Activated CD4-positive, CD25-positive, alpha-beta regulatory T cell treated with anti-CD3 and anti-CD28 coated beads, Interleukin-2, amount 50 U/mL, for 24 hours (primary cell): ENCODE results near the gene ASCL1.

Source experiments
- ATAC-seq, 2 donors: fragments of 150-1000 bp; cut with Tn5 transposase; one replicate each; pipeline ENCODE4 v1.10.0; 2021; ENCODE audit warnings: mild to moderate bottlenecking in 1 of 2, moderate library complexity in 1 of 2

The ASCL1 gene

DNA sequence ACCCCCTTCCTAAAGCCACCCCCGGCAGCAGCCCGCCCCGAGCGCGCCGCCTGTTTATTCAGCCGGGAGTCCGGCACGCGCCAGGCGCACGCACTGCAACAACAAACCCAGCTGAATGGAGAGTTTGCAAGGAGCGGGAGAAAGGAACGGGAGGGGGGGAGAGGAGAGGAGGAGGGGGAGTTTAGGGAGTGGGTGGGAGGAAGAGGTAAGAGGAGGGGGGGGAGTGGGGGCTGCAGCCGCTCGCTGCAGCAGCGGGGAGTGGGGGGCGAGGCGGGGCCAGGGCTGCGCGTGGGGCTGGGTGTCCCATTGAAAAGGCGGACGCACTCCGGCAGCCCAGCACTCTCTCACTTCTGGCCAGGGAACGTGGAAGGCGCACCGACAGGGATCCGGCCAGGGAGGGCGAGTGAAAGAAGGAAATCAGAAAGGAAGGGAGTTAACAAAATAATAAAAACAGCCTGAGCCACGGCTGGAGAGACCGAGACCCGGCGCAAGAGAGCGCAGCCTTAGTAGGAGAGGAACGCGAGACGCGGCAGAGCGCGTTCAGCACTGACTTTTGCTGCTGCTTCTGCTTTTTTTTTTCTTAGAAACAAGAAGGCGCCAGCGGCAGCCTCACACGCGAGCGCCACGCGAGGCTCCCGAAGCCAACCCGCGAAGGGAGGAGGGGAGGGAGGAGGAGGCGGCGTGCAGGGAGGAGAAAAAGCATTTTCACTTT, at the start of gene ASCL1:
ASCL1 (plus strand) TSS at position 336 of the 712 bp plus-strand sequence. CDS start 571 bp downstream, outside the sequence.
- ATAC-seq = no peak

DNA sequence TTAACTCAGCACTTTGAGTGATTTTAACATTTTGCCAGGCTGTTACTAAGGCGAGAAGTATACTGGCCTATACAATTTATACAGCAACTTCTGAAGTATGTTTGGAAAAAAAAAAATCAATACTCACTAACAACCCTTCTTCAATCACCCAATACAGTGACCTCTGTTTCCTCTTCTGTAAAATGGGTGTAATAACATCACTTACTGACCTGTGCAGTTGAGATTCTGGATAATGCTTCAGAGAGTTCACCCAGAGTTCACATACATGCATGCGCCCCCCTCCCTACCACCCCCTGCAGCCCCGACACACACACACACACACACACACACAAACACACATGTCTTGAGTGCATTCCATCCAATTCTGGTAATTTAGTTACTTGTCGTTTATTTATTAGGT, 49.6 kb upstream of the ASCL1 start:
- ATAC-seq = no peak

DNA sequence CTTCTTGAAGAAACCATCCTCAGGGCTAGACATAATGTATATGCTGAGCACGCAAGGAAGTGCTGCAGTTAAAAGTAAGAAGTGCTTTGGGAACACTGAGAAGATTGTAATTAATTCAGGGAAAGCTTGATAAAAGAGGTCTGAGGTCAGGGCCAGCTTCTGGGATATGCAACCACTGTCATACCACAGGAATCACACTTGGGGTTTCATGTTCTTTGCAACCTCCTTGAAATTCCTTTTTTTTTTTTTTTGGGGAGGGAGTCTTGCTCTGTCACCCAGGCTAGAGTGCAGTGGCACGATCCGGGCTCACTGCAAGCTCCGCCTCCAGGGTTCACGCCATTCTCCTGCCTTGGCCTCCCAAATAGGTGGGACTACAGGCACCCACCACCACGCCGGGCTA, 47.3 kb upstream of the ASCL1 start:
- no peak for ATAC-seq

DNA sequence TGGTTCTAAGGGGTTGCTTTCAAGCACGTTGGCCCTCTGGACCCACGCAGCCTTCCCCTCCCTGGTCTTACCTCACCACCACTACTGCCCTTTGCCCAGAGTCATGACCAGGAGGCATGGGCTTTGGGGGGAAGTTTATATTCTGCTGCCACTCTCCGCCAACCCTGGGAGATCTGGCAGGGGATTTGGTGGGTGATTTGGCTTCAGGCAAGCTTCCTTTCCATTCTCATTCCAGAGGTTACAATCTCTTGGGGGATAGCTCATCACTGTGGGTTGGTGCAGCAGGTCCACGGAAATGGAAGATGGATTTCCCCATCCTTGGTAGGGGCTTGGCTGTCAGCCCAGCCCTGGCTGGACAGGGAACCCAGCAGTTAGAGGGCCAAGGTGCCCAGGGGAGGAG, 46.7 kb upstream of the ASCL1 start:
- ATAC-seq = no peak

DNA sequence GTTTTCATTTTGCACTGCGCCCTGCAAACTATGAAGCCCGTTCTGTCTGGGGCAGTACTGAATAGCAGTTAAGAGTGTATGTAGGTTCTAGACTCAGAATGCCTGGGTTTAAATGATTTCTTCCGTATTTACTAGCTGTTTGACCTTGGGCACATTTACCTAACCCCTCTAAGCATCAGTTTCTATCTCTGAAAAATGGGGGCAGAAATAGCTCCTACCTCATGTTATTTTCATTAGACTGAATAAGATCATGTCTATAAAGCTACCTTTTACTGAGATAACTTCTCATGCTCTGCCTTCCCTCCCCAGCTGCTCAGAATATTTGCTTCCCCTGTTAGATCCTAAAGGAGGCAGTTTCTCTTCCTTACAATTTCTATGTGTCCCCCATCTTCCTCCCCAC, 46.2 kb upstream of the ASCL1 start:
- no peak for ATAC-seq

DNA sequence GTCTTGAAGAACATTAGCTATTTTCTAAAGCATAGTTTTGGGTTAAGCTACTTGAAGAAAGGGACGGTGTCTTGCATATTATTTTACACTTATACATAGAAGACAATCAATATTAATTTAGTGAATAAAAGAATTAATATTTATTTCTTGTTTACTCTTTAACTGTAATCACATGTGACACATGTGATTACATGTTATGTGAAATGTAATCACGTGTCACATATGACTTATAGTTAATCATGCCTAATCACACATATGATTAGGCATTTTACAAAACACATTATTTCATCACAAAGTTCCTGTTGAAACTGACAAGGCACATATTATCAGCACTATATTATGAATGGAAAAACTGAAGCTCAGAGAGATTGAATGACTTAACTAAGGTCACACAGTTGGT, 45.2 kb upstream of the ASCL1 start:
- no peak for ATAC-seq

DNA sequence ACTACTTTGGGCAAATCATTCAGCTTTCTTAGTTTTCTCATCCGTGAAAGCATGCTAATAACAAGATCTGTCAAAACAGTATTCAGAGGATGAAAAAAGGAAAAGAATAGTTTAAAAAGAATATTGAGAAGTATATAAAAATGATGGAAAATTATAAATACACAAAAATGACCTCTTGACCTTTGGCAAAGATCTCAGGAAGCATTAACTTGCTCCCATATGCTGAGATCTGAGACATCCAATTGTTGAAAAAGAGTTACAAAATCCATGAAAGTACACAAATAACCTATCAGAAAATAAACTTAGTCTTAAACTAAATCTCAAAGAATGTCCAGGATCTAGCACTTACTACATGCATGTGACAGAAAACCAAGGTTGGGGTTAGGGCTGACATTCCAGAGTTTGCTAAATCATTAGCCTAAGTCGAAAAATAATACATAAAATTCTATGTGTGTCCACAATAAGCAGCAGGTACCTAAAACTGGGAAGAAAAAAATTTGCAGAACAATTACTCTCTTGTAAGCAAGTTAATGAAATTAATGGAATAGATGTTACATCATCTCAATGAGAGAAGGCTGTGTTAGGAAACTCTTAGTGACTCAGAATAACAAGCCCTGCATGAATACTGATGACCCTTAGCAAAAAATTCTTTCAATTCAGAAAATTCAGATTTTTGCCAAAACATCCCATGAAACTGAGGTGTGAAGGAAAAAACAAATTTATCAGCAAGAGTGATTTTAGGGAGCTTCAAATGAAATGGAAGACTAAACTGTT, 43.8 kb upstream of the ASCL1 start:
- no peak for ATAC-seq

DNA sequence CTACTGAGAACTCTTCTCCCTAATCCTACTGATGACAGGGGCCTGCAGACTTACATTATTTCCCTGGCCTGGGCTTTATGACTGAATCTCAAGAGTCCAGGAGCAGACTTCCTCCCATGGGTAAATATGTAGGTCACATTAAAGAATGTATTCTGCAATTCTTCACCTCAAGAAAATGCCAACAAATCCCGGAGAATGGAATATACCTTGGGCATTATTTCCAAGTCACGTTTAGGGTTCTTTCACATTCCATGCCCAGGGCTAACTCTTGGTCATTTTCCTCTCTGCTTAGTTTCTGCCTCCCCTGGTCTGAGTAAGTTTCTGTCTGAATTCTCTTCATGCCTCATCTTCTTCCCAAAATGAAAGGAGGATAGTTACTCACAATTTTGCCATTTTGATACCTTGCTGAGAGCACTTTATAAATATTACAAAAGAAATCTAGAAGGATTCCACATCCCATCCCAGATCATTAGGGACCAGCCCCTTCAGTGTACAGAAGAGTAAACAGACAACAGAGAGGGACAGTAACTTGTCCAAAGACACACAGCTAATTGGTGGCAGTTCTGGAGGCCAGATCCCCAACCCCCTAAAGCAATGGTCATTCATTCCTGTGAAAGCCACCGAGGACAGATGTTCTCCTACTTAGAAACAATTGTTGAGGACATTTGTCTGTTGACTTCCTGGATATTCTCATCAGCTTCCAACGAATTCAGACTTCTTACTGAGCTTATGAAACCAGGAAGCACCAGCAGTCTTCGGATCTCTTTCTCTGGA, 41.0 kb upstream of the ASCL1 start:
- no peak for ATAC-seq

DNA sequence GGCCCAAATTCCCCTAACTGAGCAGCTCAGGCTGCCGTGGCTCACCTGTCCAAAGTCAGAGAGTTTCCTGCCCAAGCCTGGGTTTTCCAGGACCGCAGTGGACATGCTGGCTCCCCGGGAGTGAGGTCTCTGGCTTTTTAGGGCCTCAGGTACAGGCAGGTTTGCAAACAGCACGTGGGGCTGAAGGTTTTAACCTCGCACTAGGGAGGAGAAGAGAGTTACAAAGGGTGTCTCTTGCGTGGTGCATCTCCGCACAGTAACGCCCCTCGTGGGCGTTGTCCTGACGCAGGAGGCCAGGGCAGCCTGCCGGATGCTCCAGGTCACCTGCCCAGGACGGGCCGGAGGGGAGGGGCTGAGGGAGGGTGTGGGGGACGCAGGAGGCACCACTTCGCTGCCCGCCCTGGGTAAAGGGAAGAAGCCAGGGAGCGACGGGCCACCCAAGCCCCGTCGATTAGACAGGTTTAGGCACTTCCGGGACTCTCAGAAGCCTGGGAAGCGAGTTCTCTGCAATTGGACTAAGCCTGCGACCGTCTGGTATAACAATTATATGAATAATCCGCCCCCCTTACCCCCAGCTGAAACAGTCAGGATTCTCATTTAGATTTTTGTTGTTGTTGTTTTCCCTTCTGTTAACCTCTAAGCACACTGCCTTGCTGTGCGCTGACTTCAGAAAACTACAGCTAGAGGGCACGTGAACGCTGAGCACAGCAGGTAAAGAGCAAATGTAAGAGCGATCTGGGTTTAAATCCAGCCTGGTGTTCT, 40.3 kb upstream of the ASCL1 start, which contains the start of gene PAH:
PAH (minus strand) TSS at position 219 of the 762 bp plus-strand sequence; CDS start at position 105, 114 bp downstream.
- peak; percentile 33 to 41 for ATAC-seq

DNA sequence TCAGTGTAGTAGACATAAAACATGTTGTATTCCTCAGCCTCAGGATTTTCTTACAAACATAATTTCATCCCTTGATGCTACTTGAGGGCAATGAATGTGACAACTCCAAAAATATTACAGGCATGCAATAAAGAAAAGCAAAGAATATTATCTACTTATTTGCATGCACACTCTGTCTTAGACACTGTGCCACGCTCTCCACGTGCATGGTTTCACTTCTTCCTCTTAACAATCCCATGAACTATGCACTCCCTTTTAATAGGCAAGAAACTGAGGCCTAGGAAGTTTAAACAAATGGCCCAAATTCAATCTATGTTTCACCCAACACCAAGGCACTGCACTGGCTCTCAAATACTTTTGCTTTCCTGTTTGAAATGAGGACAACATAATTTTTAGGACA, 38.6 kb upstream of the ASCL1 start:
- no peak for ATAC-seq

DNA sequence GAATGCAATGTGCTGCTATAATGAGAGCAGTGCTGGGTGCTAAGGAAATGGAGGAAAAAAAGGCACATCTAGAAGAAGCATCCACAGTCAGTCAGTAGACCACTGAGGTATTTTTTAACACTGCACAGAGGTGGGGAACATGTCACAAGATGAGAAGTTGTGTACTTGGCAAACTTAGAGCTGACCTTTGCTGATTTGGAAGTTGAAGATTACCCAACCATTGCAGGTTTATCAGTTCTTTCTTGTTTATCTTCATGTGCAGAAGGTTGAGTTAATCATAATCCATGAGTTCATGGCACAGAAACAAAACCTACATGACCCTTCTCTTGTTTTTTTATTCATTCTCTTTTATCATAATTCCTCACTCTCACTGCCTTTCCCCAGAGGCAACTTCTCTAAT, 37.2 kb upstream of the ASCL1 start:
- ATAC-seq = no peak

DNA sequence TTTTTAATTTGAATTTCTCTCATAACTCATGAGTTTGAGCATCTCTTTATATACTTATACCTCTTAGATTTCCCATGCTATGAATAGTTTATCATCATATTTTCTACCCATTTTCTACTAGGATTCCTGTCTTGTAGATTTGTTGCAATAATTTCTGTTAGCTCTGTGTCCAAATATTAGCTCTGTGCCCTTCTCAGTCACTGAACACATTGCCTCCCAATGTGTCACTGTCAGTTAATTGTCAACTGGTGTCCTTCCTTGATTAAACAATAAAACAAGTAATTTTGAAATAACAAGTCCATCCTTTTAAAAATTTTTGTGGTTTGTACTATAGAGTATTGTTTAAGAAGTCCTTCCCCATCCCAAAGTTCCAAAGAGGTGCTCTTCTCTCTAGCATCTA, 36.2 kb upstream of the ASCL1 start:
- no peak for ATAC-seq

DNA sequence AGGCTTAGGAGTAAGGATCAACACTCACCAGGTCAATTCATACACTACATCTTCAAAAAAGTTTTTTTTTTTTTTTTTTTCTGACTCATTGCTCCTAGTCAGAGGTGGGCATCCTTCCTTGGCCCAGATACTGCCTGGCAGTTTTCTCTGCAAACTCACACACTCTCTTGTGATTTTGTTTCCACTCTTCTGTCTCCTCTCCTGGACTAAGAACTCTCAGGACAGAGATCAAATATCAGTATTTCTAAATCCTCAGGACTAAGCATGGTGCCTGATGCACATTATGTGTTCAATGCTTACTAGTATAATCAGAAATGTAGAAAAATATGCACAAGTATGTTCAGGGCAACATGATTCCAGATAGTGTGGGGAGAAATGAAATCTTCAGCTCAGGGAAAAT, 30.3 kb upstream of the ASCL1 start:
- no peak for ATAC-seq

DNA sequence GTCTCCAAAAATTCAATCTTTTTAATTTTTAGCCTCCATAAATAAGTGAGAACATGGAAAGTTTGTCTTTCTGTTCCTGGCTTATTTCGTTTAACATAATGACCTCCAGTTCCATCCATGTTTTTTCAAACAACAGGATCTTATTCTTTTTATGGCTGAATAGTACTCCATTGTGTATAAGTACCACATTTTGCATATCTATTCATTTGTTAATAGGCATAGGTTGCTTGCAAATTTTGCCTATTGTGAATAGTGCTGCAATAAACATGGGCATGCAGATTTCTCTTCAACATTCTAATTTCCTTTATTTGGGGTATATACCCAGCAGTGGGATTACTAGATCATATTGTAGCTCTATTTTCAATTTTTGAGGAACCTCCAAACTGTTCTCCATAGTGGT, 24.3 kb upstream of the ASCL1 start:
- no peak for ATAC-seq

DNA sequence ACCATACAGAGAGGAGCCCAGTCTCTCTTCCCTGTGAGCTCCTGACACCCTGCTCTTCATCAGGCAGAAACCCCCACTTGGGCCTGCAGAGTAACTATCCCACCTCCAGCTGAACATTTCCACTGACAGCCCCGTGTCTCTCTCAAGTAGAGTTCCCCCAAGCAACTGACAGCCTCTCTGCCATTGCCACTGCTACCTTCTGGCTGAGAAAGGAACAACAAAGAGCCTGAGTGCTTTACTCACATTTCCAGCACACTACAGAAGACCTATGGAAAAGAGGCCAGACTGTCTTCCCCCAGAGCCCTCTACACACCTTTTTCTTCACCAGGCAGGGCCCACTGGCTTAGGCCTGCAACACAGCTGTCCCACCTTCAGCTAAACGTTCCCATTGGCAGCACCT, 18.4 kb upstream of the ASCL1 start:
- no peak for ATAC-seq

DNA sequence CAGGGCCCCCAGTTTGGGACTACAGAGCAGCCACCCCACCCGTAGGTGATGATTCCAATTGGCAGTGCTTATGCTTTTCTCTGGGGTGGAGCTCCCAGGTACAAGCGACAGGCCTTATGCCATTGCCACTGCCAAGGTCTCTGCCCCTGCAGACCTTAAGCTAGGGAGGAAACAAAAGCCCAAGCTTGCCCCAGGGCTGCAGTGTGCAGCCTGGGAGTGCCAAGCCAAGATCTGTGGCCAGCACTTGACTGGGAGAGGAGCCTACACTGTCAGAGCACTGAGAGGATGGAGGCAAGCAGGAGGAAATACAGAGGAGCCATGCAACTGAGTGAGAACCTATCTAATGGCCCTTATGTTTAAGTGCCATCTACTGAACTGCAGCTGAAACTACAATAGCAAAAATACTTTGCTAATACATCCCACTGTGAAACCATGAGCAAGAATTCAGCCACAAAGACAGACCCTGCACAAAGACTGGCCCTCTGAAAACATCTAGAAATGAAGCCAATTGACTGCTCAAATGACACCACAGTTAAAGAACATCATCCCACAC, 17.7 kb upstream of the ASCL1 start:
- no peak for ATAC-seq

DNA sequence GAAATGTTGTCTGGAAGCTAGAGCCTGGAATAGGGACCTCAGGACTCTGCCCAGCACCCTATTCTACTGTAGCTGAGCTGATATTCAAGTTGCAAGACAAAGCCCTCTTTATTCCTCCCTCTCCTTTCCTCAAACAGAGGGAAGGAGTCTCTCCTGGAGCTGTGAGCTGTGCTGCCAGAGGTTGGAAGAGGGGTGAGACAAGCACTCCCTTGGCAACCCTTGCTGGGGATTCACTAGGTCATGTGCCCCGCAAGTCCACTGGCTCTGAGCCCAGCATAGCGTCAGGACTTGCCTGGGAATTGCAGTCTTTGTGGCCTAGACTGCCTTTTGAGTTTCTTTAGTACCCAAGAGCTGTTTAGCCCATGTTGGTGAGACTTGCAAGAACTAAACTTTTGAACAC, 11.4 kb upstream of the ASCL1 start:
- no peak for ATAC-seq

DNA sequence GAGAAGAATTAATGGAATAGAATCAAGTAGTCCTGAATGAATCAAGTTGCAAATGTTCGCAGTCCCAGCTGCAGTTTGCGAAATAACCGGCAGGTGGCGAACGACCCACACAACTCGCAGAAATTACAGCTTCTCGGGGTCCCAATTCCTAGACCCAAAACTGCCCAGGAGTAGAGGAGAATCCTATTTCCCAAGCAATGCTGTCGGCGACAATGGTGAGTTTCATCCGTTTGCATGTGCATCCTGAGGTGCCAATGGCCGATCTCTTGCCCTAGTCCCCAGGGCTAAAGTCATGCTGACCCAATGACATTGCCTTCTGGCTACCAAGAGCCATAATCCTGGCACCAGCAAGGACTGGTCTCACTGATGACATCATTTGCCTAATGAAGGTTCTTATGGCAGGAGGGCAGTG, 8.5 kb upstream of the ASCL1 start:
- no peak for ATAC-seq

DNA sequence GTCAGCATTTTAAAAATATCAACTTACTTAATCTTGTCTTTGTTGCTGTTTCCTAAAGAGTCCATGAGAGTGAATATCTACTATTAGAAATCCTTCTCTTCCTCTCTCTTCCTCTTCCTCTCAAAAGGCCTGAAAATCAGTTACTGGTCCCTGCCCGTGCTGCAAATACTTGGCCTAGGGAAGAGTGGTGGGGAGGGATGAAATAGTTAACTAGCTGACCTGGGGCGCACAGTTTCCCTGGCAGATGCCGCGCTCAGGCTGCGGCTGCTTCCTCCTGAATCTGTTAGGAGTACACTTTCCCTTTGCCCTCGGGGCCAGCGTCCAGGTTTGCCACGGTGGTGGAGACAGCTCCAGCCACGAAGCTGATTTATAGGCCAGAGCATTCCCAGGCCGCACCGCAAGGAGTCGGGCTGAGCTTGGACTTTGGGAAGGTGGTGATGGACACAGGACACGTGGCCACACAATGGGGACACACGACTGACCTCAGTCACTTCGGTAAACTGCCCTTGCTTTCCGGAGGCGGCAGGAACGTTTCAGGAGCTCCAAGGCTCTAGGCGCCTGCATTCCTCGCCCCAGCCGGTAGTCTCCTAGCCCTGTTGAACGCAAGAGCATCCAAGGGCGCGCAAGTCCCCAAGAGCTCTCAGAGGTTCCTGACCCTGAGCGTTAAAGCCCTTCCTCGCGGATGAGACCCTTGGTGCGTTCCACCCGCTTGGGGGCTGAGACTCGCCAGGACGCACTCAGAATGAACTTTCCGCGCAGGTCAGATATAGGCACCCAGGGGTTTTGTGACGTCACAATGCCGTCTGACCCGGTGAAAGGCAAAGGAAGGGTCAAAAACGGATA, 7.1 kb upstream of the ASCL1 start:
- no peak for ATAC-seq

DNA sequence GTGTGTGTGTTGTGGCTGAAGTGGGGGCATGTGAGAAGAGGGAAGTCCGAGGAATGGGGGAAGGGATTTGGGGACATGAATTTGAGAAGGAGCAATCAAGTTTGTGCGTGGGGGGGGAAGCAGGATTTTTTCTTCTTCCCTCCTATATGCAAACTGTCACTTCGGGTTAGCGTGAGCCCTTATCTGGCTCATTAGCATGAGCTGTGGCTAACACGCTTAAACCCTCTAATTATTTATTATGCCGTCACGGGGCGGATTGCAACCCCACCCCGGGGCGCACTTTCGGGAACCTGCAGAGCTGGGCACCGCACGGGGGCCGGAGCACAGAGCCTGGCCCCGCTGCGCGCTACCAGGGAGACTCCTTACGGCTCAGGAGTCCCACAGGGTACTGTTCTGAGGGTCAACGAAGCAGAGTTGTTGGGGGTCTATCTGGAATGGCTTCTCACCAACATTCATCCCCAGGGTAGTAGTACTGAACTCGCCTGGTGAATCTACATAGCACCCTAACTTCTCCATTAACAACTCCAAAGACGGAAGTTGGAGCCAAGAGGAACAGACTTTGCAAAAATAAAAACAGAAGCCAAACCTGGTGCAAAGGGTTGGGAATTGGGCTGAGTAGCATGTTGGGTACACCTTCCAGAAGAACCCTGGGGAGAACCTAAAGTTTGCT, 6.4 kb upstream of the ASCL1 start:
- no peak for ATAC-seq

DNA sequence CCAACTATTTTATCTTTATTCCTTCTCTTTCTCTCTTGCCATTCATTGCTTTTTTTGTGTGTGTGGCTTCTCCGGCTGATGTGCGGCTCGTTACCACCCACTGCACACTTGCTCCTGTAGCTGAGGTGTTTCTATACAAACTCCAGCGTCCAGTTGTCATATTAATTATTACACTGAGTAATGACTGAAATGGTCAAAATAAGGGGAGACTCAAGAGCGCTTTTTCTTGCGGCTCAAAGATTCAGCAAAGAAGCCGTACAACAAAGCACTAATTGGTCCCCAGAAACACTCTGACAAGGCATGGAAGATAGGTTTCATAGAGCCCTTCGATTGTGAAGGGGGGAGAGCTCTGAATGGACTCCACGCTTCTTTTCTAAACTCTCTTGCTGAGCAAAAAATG, 5.6 kb upstream of the ASCL1 start:
- no peak for ATAC-seq
